ENCODE results near the gene SLC22A2. TPM values are rescaled to one million over a fixed set of nuclear protein-coding genes. Genes with fewer than 3 reads are reported as not detected.
"Not testable (repeated sequence)": the region's sequence is repeated elsewhere in the genome, so short reads cannot be mapped to it uniquely, and the experiment has no call there.

The SLC22A2 gene
- total RNA-seq, 1 donor from 2014 or later: 0.82 TPM

- DNase-seq (ENCODE audit: low spot score in 2 of 2): no peak
- FAIRE-seq: no peak
Measured at GRCh38 chr6:160252073-160252813, 6.4 kb downstream of the SLC22A2 start.

- DNase-seq (ENCODE audit: low spot score in 2 of 2) (no peak), FAIRE-seq (no peak)
Measured at GRCh38 chr6:160249671-160250070, 8.9 kb downstream of the SLC22A2 start.

GRCh38 chr6:160248538-160248937 lies 10.1 kb downstream of the SLC22A2 start:
- FAIRE-seq (no peak), DNase-seq (ENCODE audit: low spot score in 2 of 2) (no peak)

- DNase-seq (ENCODE audit: low spot score in 2 of 2) (no peak), FAIRE-seq (no peak)
Measured at GRCh38 chr6:160247457-160247883, 11.2 kb downstream of the SLC22A2 start.

GRCh38 chr6:160240691-160241084 lies 17.9 kb downstream of the SLC22A2 start:
- no peak for DNase-seq (ENCODE audit: low spot score in 2 of 2)

GRCh38 chr6:160239929-160240690 lies 18.5 kb downstream of the SLC22A2 start:
- DNase-seq (ENCODE audit: low spot score in 2 of 2) (no peak), FAIRE-seq (no peak)

More at GRCh38 chr6:160240691-160241084, 17.9 kb downstream of the SLC22A2 start:
- FAIRE-seq: no peak

- FAIRE-seq: no peak
Measured at GRCh38 chr6:160238761-160239751, 19.6 kb downstream of the SLC22A2 start.

GRCh38 chr6:160238278-160238711 lies 20.3 kb downstream of the SLC22A2 start:
- no peak for FAIRE-seq
- no peak for DNase-seq (ENCODE audit: low spot score in 2 of 2)

More at GRCh38 chr6:160238761-160239751, 19.6 kb downstream of the SLC22A2 start:
- no peak for DNase-seq (ENCODE audit: low spot score in 2 of 2)

- not testable (repeated sequence) for DNase-seq (ENCODE audit: low spot score in 2 of 2)
Measured at GRCh38 chr6:160237597-160238275, 20.9 kb downstream of the SLC22A2 start.

GRCh38 chr6:160236235-160236872 lies 22.3 kb downstream of the SLC22A2 start:
- not testable (repeated sequence) for FAIRE-seq

More at GRCh38 chr6:160237597-160238275, 20.9 kb downstream of the SLC22A2 start:
- not testable (repeated sequence) for FAIRE-seq

GRCh38 chr6:160233950-160234640 lies 24.5 kb downstream of the SLC22A2 start:
- not testable (repeated sequence) for DNase-seq (ENCODE audit: low spot score in 2 of 2); FAIRE-seq

More at GRCh38 chr6:160236235-160236872, 22.3 kb downstream of the SLC22A2 start:
- not testable (repeated sequence) for DNase-seq (ENCODE audit: low spot score in 2 of 2)

GRCh38 chr6:160227769-160228161 lies 30.9 kb downstream of the SLC22A2 start:
- DNase-seq (ENCODE audit: low spot score in 2 of 2) (no peak), FAIRE-seq (no peak)

- no peak for DNase-seq (ENCODE audit: low spot score in 2 of 2)
- FAIRE-seq: no peak
Measured at GRCh38 chr6:160227038-160227768, 31.4 kb downstream of the SLC22A2 start.

- FAIRE-seq (no peak), DNase-seq (ENCODE audit: low spot score in 2 of 2) (no peak)
Measured at GRCh38 chr6:160226118-160226591, 32.5 kb downstream of the SLC22A2 start.

- DNase-seq (ENCODE audit: low spot score in 2 of 2) (no peak), FAIRE-seq (no peak)
Measured at GRCh38 chr6:160224639-160225237, 33.9 kb downstream of the SLC22A2 start.

- DNase-seq (ENCODE audit: low spot score in 2 of 2) (no peak), FAIRE-seq (no peak)
Measured at GRCh38 chr6:160222491-160222890, 36.1 kb downstream of the SLC22A2 start.

GRCh38 chr6:160221918-160222317 lies 36.7 kb downstream of the SLC22A2 start:
- no peak for FAIRE-seq
- no peak for DNase-seq (ENCODE audit: low spot score in 2 of 2)
